Stimulated activated naive CD4-positive, alpha-beta T cell treated with Interleukin-2 at 50 U/mL for 16 hours (primary cell): ENCODE results near the gene SLCO1C1.
"Not testable (repeated sequence)": the region's sequence is repeated elsewhere in the genome, so short reads cannot be mapped to it uniquely, and the experiment has no call there.

Experiments used
- DNase-seq: peaks from one replicate; lab custom pipeline; 2025; lab: John Stamatoyannopoulos, UW

SLCO1C1 gene

GRCh38 chr12:20695232-20695631, at the start of gene SLCO1C1:
Gene SLCO1C1, plus strand, starts transcription at chr12:20695332. Its CDS starts 4,245 bp downstream, at chr12:20699577.
- DNase-seq, result no peak

GRCh38 chr12:20646239-20646827, 48.8 kb upstream of the SLCO1C1 start:
- no peak for DNase-seq

GRCh38 chr12:20653871-20654270, 41.3 kb upstream of the SLCO1C1 start:
- DNase-seq, result no peak

GRCh38 chr12:20656600-20656999, 38.5 kb upstream of the SLCO1C1 start:
- DNase-seq, result no peak

GRCh38 chr12:20657496-20657895, 37.6 kb upstream of the SLCO1C1 start:
- no peak for DNase-seq

- no peak for DNase-seq
Measured at GRCh38 chr12:20681334-20681733, 13.8 kb upstream of the SLCO1C1 start.

- no peak for DNase-seq
Measured at GRCh38 chr12:20696181-20696905, 1.2 kb downstream of the SLCO1C1 start.

GRCh38 chr12:20701106-20701505, 6.0 kb downstream of the SLCO1C1 start:
- DNase-seq, result no peak

GRCh38 chr12:20704860-20705259, 9.7 kb downstream of the SLCO1C1 start:
- no peak for DNase-seq

GRCh38 chr12:20711846-20712245, 16.7 kb downstream of the SLCO1C1 start:
- DNase-seq, result no peak

GRCh38 chr12:20716037-20716436, 20.9 kb downstream of the SLCO1C1 start:
- no peak for DNase-seq

- DNase-seq, result no peak
Measured at GRCh38 chr12:20716985-20717384, 21.9 kb downstream of the SLCO1C1 start.

- no peak for DNase-seq
Measured at GRCh38 chr12:20718294-20718693, 23.2 kb downstream of the SLCO1C1 start.

- no peak for DNase-seq
Measured at GRCh38 chr12:20722142-20722541, 27.0 kb downstream of the SLCO1C1 start.

- no peak for DNase-seq
Measured at GRCh38 chr12:20731274-20731673, 36.1 kb downstream of the SLCO1C1 start.

- no peak for DNase-seq
Measured at GRCh38 chr12:20740972-20741371, 45.8 kb downstream of the SLCO1C1 start.

GRCh38 chr12:20748198-20748597, 53.1 kb downstream of the SLCO1C1 start:
- DNase-seq, result no peak

GRCh38 chr12:20751046-20751445, 55.9 kb downstream of the SLCO1C1 start:
- no peak for DNase-seq

GRCh38 chr12:20777420-20777819, 82.3 kb downstream of the SLCO1C1 start:
- no peak for DNase-seq

GRCh38 chr12:20778969-20779368, 83.8 kb downstream of the SLCO1C1 start:
- DNase-seq, result no peak

- DNase-seq, result not testable (repeated sequence)
Measured at GRCh38 chr12:20779971-20780370, 84.8 kb downstream of the SLCO1C1 start.

- DNase-seq, result not testable (repeated sequence)
Measured at GRCh38 chr12:20783796-20784357, 88.7 kb downstream of the SLCO1C1 start.

- DNase-seq, result no peak
Measured at GRCh38 chr12:20792971-20793370, 97.8 kb downstream of the SLCO1C1 start.
